Measurements from ENCODE around the gene VASH1. TPM values are rescaled to one million over a fixed set of nuclear protein-coding genes. Genes with fewer than 3 reads are reported as not detected.

VASH1 gene
- total RNA-seq, 4 donors from 2014 or later: 4.3 to 12.8 (median 9.9) TPM

GRCh38 chr14:76784266-76784874, 23.1 kb downstream of the VASH1 start:
- no peaks in the 10 kb centered on the region for H3K9me3 ChIP-seq
- peak; percentile 2 for ATAC-seq
- WGBS, 2 donors (ENCODE audit: low coverage in 1 of 2): 56% methylated on average over 3 of the region's 6 CpGs; no CpG with 5 or more reads in 1 of the 2 donors

GRCh38 chr14:76784881-76785280, 23.6 kb downstream of the VASH1 start:
- Histone ChIP-seq H3K9me3 (no peaks in the 10 kb centered on the region), H3K4me3 (no peak overlapping the region), H3K27me3 (no peaks in the 10 kb centered on the region), H3K27ac (peak overlapping the region in 1 of 4 donors; percentile 19), H3K36me3 (peaks cover 0 to 76% of the 10 kb centered on the region in 2 donors), H3K4me1 (peaks cover 0 to 44% (median 17%) of the 10 kb centered on the region in 3 donors)
- peak; percentile 91 for ATAC-seq
- 6% methylated on average over 2 of the region's 2 CpGs; no CpG with 5 or more reads in 1 of the 2 donors for WGBS, 2 donors (ENCODE audit: low coverage in 1 of 2)
- no peak for TF ChIP-seq EP300 (IDR thresholded peaks at IDR 0.05)
- TF ChIP-seq CTCF (IDR thresholded peaks at IDR 0.05): peak in 3 of 4 experiments; percentile 56 to 88 (median 79)

More at GRCh38 chr14:76784266-76784874, 23.1 kb downstream of the VASH1 start:
- H3K4me1 ChIP-seq: peaks cover 0 to 44% (median 17%) of the 10 kb centered on the region in 3 donors
- no peaks in the 10 kb centered on the region for H3K27me3 ChIP-seq
- TF ChIP-seq POLR2A (IDR thresholded peaks at IDR 0.05): no peak
- TF ChIP-seq EP300 (IDR thresholded peaks at IDR 0.05): no peak
- no peak for TF ChIP-seq CTCF (IDR thresholded peaks at IDR 0.05)
- no peak for TF ChIP-seq POLR2AphosphoS5 (IDR thresholded peaks at IDR 0.05)
- no peak overlapping the region for H3K4me3 ChIP-seq
- H3K36me3 ChIP-seq: peaks cover 0 to 76% of the 10 kb centered on the region in 2 donors
- peak overlapping the region in 2 of 4 donors; percentile 19 to 21 for H3K27ac ChIP-seq

GRCh38 chr14:76786601-76787000, 25.3 kb downstream of the VASH1 start:
- TF ChIP-seq POLR2A (IDR thresholded peaks at IDR 0.05): no peak
- no peak for TF ChIP-seq CTCF (IDR thresholded peaks at IDR 0.05)
- no peak for TF ChIP-seq POLR2AphosphoS5 (IDR thresholded peaks at IDR 0.05)
- no peak for TF ChIP-seq EP300 (IDR thresholded peaks at IDR 0.05)
- Histone ChIP-seq H3K4me3 (no peak overlapping the region), H3K27ac (no peak overlapping the region), H3K27me3 (no peaks in the 10 kb centered on the region), H3K9me3 (no peaks in the 10 kb centered on the region), H3K4me1 (peaks cover 0 to 31% (median 10%) of the 10 kb centered on the region in 3 donors), H3K36me3 (peaks cover 0 to 83% of the 10 kb centered on the region in 2 donors)
- whole genome bisulfite sequencing, 2 donors (ENCODE audit: low coverage in 1 of 2): 83 to 86% methylated on average over 2 of the region's 2 CpGs
- no peak for ATAC-seq

- TF ChIP-seq POLR2A (IDR thresholded peaks at IDR 0.05) (no peak), POLR2AphosphoS5 (IDR thresholded peaks at IDR 0.05) (no peak), CTCF (IDR thresholded peaks at IDR 0.05) (no peak), EP300 (IDR thresholded peaks at IDR 0.05) (no peak)
- no peaks in the 10 kb centered on the region for H3K9me3 ChIP-seq
- H3K36me3 ChIP-seq: peaks cover 0 to 74% of the 10 kb centered on the region in 2 donors
- no peak for ATAC-seq
- 98 to 100% methylated on average over 2 of the region's 2 CpGs for WGBS, 2 donors (ENCODE audit: low coverage in 1 of 2)
- no peaks in the 10 kb centered on the region for H3K4me1 ChIP-seq
- H3K4me3 ChIP-seq: no peak overlapping the region
- H3K27me3 ChIP-seq: no peaks in the 10 kb centered on the region
- H3K27ac ChIP-seq: no peak overlapping the region
Measured at GRCh38 chr14:76792422-76792821, 31.2 kb downstream of the VASH1 start.

GRCh38 chr14:76793324-76793723, 32.1 kb downstream of the VASH1 start:
- Histone ChIP-seq H3K9me3 (no peaks in the 10 kb centered on the region), H3K27ac (no peak overlapping the region), H3K4me1 (no peaks in the 10 kb centered on the region), H3K27me3 (no peaks in the 10 kb centered on the region), H3K4me3 (no peak overlapping the region), H3K36me3 (peaks cover 0 to 74% of the 10 kb centered on the region in 2 donors)
- no peak for TF ChIP-seq CTCF (IDR thresholded peaks at IDR 0.05)
- TF ChIP-seq EP300 (IDR thresholded peaks at IDR 0.05): no peak
- no peak for TF ChIP-seq POLR2AphosphoS5 (IDR thresholded peaks at IDR 0.05)
- 82 to 97% methylated on average over 3 to 4 of the region's 4 CpGs for WGBS, 2 donors (ENCODE audit: low coverage in 1 of 2)
- no peak for ATAC-seq

Measured in gastroesophageal sphincter (tissue), 4 donors.